HG03469 (cell line): ENCODE data around the gene EFHC1.
"Not testable (repeated sequence)": the region's sequence is repeated elsewhere in the genome, so short reads cannot be mapped to it uniquely, and the experiment has no call there.

Experiments
- ATAC-seq: cut with Tn5 transposase; IDR thresholded peaks from one replicate; pipeline ENCODE4 v1.9.1; 2021; ENCODE audit warnings: mild to moderate bottlenecking, moderate library complexity, moderate number of reproducible peaks; ENCODE audit not compliant: unreplicated experiment

EFHC1 gene

GRCh38 chr6:52419809-52420667 is at the start of gene EFHC1:
EFHC1 (plus strand) TSS chr6:52420342; CDS start chr6:52420411, 69 bp downstream.
- peak; percentile 92 for ATAC-seq

- ATAC-seq: no peak
Measured at GRCh38 chr6:52371656-52372191, 48.4 kb upstream of the EFHC1 start.

GRCh38 chr6:52373151-52373690 is 46.9 kb upstream of the EFHC1 start:
- no peak for ATAC-seq

GRCh38 chr6:52374247-52374646 is 45.9 kb upstream of the EFHC1 start:
- ATAC-seq: no peak

GRCh38 chr6:52375780-52376556 is 44.2 kb upstream of the EFHC1 start:
- no peak for ATAC-seq

- no peak for ATAC-seq
Measured at GRCh38 chr6:52376763-52377162, 43.4 kb upstream of the EFHC1 start.

GRCh38 chr6:52377538-52378221 is 42.5 kb upstream of the EFHC1 start:
- ATAC-seq: no peak

- no peak for ATAC-seq
Measured at GRCh38 chr6:52381249-52381648, 38.9 kb upstream of the EFHC1 start.

- no peak for ATAC-seq
Measured at GRCh38 chr6:52384145-52384766, 35.9 kb upstream of the EFHC1 start.

GRCh38 chr6:52385074-52385473 is 35.1 kb upstream of the EFHC1 start:
- ATAC-seq: no peak

- not testable (repeated sequence) for ATAC-seq
Measured at GRCh38 chr6:52388119-52388518, 32.0 kb upstream of the EFHC1 start.

- no peak for ATAC-seq
Measured at GRCh38 chr6:52388790-52389189, 31.4 kb upstream of the EFHC1 start.

GRCh38 chr6:52389264-52389625 is 30.9 kb upstream of the EFHC1 start:
- ATAC-seq: no peak

GRCh38 chr6:52389626-52390360 is 30.3 kb upstream of the EFHC1 start:
- peak; percentile 56 for ATAC-seq

GRCh38 chr6:52390361-52390727 is 29.8 kb upstream of the EFHC1 start:
- ATAC-seq: peak; percentile 27

GRCh38 chr6:52391599-52391998 is 28.5 kb upstream of the EFHC1 start:
- no peak for ATAC-seq

- no peak for ATAC-seq
Measured at GRCh38 chr6:52392944-52393343, 27.2 kb upstream of the EFHC1 start.

- no peak for ATAC-seq
Measured at GRCh38 chr6:52393780-52394179, 26.4 kb upstream of the EFHC1 start.

- peak; percentile 35 for ATAC-seq
Measured at GRCh38 chr6:52394251-52394666, 25.9 kb upstream of the EFHC1 start.

GRCh38 chr6:52395969-52396368 is 24.2 kb upstream of the EFHC1 start:
- no peak for ATAC-seq
